C4-2B (cell line): ENCODE measurements around the gene C2CD2L.

Experiments used
- CTCF ChIP-seq: fragments of 450-650 bp; conservative IDR thresholded peaks from 2 replicates; pipeline ENCODE4 v1.5.1; 2017; ENCODE audit warnings: mild to moderate bottlenecking
- ZFX ChIP-seq: fragments of 450-650 bp; IDR thresholded peaks from 2 replicates; pipeline ENCODE4 v1.6.1; 2017

- TF ChIP-seq CTCF (no peak), ZFX (no peak)
Observed at GRCh38 chr11:119108146-119108856, 1.2 kb downstream of the C2CD2L start.
